Measurements from ENCODE around the gene TRAPPC8.

The TRAPPC8 gene

DNA sequence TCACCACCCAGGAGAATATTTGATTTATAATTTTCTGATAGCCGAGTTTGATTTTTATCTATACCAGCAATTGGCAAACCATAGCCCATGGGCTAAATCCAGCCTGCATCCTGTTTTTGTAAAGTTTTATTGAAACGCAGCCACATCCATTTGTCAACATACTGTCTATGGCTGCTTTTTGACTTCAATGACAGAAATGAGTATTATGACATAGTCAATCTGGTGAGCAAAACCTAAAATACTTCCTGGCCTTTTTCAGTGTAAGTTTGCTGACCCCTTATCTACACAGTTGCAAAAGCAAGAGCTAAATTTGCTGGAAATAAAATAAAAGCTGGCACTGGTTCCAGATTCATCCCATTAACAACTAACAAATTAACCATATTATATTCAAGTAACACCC, 102.4 kb downstream of the TRAPPC8 start:
- H2BK15ac ChIP-seq (ENCODE audit: low read depth, poor library complexity, severe bottlenecking) = no peak overlapping the region
- no peak overlapping the region for H3K4me3 ChIP-seq (ENCODE audit: insufficient read depth in 1 of 2, low read depth in 1 of 2, low read length in 2 of 2)
- H3K9me3 ChIP-seq (ENCODE audit: control insufficient read depth, low read length) = no peaks in the 10 kb centered on the region
- no peak overlapping the region for H3K4ac ChIP-seq (ENCODE audit: low read depth in 1 of 2, low read length in 2 of 2)
- no peak for DNase-seq
- peaks cover 11 to 71% of the 10 kb centered on the region in 2 experiments for H3K36me3 ChIP-seq (ENCODE audit: control insufficient read depth in 1 of 2, insufficient read depth in 2 of 2, low read depth in 1 of 2, low read length in 2 of 2)
- H2BK120ac ChIP-seq (ENCODE audit: low read depth, low read length) = no peak overlapping the region
- H3K4me1 ChIP-seq (ENCODE audit: control insufficient read depth, insufficient read depth, low read depth, low read length) = no peaks in the 10 kb centered on the region
- H3K79me1 ChIP-seq (replicated peaks; ENCODE audit: low read length, poor library complexity, severe bottlenecking) = peaks cover 6% of the 10 kb centered on the region
- H3K4me2 ChIP-seq (ENCODE audit: low read length, poor library complexity, severe bottlenecking) = no peak overlapping the region
- H4K91ac ChIP-seq (ENCODE audit: low read length) = no peak overlapping the region
- no peak overlapping the region for H2BK12ac ChIP-seq (ENCODE audit: low read length in 2 of 2)
- H3K18ac ChIP-seq (ENCODE audit: low read depth in 1 of 2, low read length in 2 of 2) = no peak overlapping the region
- no peak overlapping the region for H3K27ac ChIP-seq (ENCODE audit: low read length, poor library complexity, severe bottlenecking)
- no peak overlapping the region for H2AFZ ChIP-seq (ENCODE audit: low read depth, low read length)
- H3K14ac ChIP-seq (ENCODE audit: low read length in 2 of 2) = no peak overlapping the region
- H3K23ac ChIP-seq (ENCODE audit: low read length in 2 of 2) = no peak overlapping the region
- no peaks in the 10 kb centered on the region for H3K27me3 ChIP-seq (ENCODE audit: control insufficient read depth in 1 of 2, insufficient read depth in 1 of 2, low read length in 2 of 2)
- 100% methylated on average over 2 of the region's 2 CpGs for WGBS
- no peak overlapping the region for H4K8ac ChIP-seq (ENCODE audit: low read length)
- no peak overlapping the region for H3K9ac ChIP-seq (ENCODE audit: low read length)
- no peak overlapping the region for H2BK5ac ChIP-seq (ENCODE audit: low read depth, low read length, poor library complexity, severe bottlenecking)
- H2AK5ac ChIP-seq (ENCODE audit: low read length, severe bottlenecking) = no peak overlapping the region

DNA sequence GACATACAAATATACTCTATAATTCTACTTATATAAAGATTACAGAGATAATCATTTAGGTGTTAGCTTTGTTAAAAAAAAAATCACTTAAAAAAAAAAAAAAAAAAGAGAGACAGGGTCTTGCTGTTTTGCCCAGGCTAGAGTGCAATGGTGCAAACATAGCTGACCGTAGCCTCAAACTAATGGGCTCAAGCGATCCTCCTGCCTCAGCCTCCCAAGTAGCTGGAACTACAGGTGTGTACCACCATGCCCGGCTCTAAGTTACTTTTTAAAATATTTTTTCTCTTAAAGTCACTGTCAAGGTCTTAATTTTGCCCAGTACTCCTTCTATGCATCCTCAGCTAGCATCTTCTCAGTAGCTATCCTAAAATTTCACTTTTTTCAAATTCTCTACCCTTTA, 105.0 kb downstream of the TRAPPC8 start:
- Histone ChIP-seq H3K4me3 (ENCODE audit: insufficient read depth in 1 of 2, low read depth in 1 of 2, low read length in 2 of 2) (no peak overlapping the region), H3K9ac (ENCODE audit: low read length) (no peak overlapping the region), H3K36me3 (ENCODE audit: control insufficient read depth in 1 of 2, insufficient read depth in 2 of 2, low read depth in 1 of 2, low read length in 2 of 2) (peaks cover 14 to 70% of the 10 kb centered on the region in 2 experiments), H3K4ac (ENCODE audit: low read depth in 1 of 2, low read length in 2 of 2) (no peak overlapping the region), H4K91ac (ENCODE audit: low read length) (no peak overlapping the region), H3K79me1 (replicated peaks; ENCODE audit: low read length, poor library complexity, severe bottlenecking) (peaks cover 10% of the 10 kb centered on the region), H3K18ac (ENCODE audit: low read depth in 1 of 2, low read length in 2 of 2) (no peak overlapping the region), H3K27me3 (ENCODE audit: control insufficient read depth in 1 of 2, insufficient read depth in 1 of 2, low read length in 2 of 2) (no peaks in the 10 kb centered on the region), H2AFZ (ENCODE audit: low read depth, low read length) (no peak overlapping the region), H4K8ac (ENCODE audit: low read length) (no peak overlapping the region), H3K4me2 (ENCODE audit: low read length, poor library complexity, severe bottlenecking) (no peak overlapping the region), H3K27ac (ENCODE audit: low read length, poor library complexity, severe bottlenecking) (no peak overlapping the region), H2BK12ac (ENCODE audit: low read length in 2 of 2) (no peak overlapping the region), H2BK5ac (ENCODE audit: low read depth, low read length, poor library complexity, severe bottlenecking) (no peak overlapping the region), H2BK120ac (ENCODE audit: low read depth, low read length) (no peak overlapping the region), H3K14ac (ENCODE audit: low read length in 2 of 2) (no peak overlapping the region), H3K4me1 (ENCODE audit: control insufficient read depth, insufficient read depth, low read depth, low read length) (no peaks in the 10 kb centered on the region), H3K23ac (ENCODE audit: low read length in 2 of 2) (no peak overlapping the region), H3K9me3 (ENCODE audit: control insufficient read depth, low read length) (no peaks in the 10 kb centered on the region), H2AK5ac (ENCODE audit: low read length, severe bottlenecking) (no peak overlapping the region), H2BK15ac (ENCODE audit: low read depth, poor library complexity, severe bottlenecking) (no peak overlapping the region)
- 99% methylated on average over 3 of the region's 3 CpGs for WGBS
- no peak for DNase-seq

GRCh38 chr18:31835528-31836133, 107.3 kb downstream of the TRAPPC8 start:
- no peaks in the 10 kb centered on the region for H3K27me3 ChIP-seq (ENCODE audit: control insufficient read depth in 1 of 2, insufficient read depth in 1 of 2, low read length in 2 of 2)
- no peak overlapping the region for H3K27ac ChIP-seq (ENCODE audit: low read length, poor library complexity, severe bottlenecking)
- no peak overlapping the region for H3K4ac ChIP-seq (ENCODE audit: low read depth in 1 of 2, low read length in 2 of 2)
- H2BK120ac ChIP-seq (ENCODE audit: low read depth, low read length) = no peak overlapping the region
- no peak overlapping the region for H4K91ac ChIP-seq (ENCODE audit: low read length)
- no peak overlapping the region for H4K8ac ChIP-seq (ENCODE audit: low read length)
- H2AFZ ChIP-seq (ENCODE audit: low read depth, low read length) = no peak overlapping the region
- no peak overlapping the region for H2BK15ac ChIP-seq (ENCODE audit: low read depth, poor library complexity, severe bottlenecking)
- peaks cover 6% of the 10 kb centered on the region for H3K79me1 ChIP-seq (replicated peaks; ENCODE audit: low read length, poor library complexity, severe bottlenecking)
- H3K9ac ChIP-seq (ENCODE audit: low read length) = peak overlapping the region; percentile 52
- no peak overlapping the region for H3K14ac ChIP-seq (ENCODE audit: low read length in 2 of 2)
- no peaks in the 10 kb centered on the region for H3K4me1 ChIP-seq (ENCODE audit: control insufficient read depth, insufficient read depth, low read depth, low read length)
- H3K18ac ChIP-seq (ENCODE audit: low read depth in 1 of 2, low read length in 2 of 2) = no peak overlapping the region
- H3K4me2 ChIP-seq (ENCODE audit: low read length, poor library complexity, severe bottlenecking) = no peak overlapping the region
- DNase-seq = no peak
- no peak overlapping the region for H3K4me3 ChIP-seq (ENCODE audit: insufficient read depth in 1 of 2, low read depth in 1 of 2, low read length in 2 of 2)
- no peaks in the 10 kb centered on the region for H3K9me3 ChIP-seq (ENCODE audit: control insufficient read depth, low read length)
- no peak overlapping the region for H2BK5ac ChIP-seq (ENCODE audit: low read depth, low read length, poor library complexity, severe bottlenecking)
- H2AK5ac ChIP-seq (ENCODE audit: low read length, severe bottlenecking) = no peak overlapping the region
- H3K23ac ChIP-seq (ENCODE audit: low read length in 2 of 2) = no peak overlapping the region
- peaks cover 14 to 72% of the 10 kb centered on the region in 2 experiments for H3K36me3 ChIP-seq (ENCODE audit: control insufficient read depth in 1 of 2, insufficient read depth in 2 of 2, low read depth in 1 of 2, low read length in 2 of 2)
- 100% methylated on average over 4 of the region's 4 CpGs for WGBS
- no peak overlapping the region for H2BK12ac ChIP-seq (ENCODE audit: low read length in 2 of 2)

DNA sequence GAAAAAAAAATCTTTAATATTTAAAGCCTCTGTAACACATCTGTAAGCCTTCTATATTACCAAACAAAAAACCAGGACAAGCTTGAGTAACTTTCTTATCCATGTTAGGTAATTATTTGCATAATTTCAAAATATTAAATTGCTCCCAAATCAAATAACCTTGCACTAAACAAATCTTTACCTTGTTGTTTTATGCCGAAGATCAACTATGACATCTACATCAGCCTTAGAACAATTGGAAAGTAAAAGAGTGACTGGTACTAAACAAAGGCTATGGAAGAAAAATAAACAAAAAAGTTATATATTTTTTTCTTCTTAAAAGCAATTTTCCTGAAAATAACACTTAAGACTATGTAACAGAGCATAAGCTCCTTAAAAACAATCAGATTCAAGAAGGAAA, 111.0 kb downstream of the TRAPPC8 start:
- H3K4me2 ChIP-seq (ENCODE audit: low read length, poor library complexity, severe bottlenecking) = no peak overlapping the region
- H3K79me1 ChIP-seq (replicated peaks; ENCODE audit: low read length, poor library complexity, severe bottlenecking) = peaks cover 6% of the 10 kb centered on the region
- H3K4me3 ChIP-seq (ENCODE audit: insufficient read depth in 1 of 2, low read depth in 1 of 2, low read length in 2 of 2) = no peak overlapping the region
- no peak overlapping the region for H2AK5ac ChIP-seq (ENCODE audit: low read length, severe bottlenecking)
- no peaks in the 10 kb centered on the region for H3K27me3 ChIP-seq (ENCODE audit: control insufficient read depth in 1 of 2, insufficient read depth in 1 of 2, low read length in 2 of 2)
- no CpG with 5 or more reads among the region's 1 CpG for WGBS
- H2BK5ac ChIP-seq (ENCODE audit: low read depth, low read length, poor library complexity, severe bottlenecking) = no peak overlapping the region
- no peaks in the 10 kb centered on the region for H3K9me3 ChIP-seq (ENCODE audit: control insufficient read depth, low read length)
- H2BK12ac ChIP-seq (ENCODE audit: low read length in 2 of 2) = no peak overlapping the region
- H3K27ac ChIP-seq (ENCODE audit: low read length, poor library complexity, severe bottlenecking) = no peak overlapping the region
- no peak overlapping the region for H3K9ac ChIP-seq (ENCODE audit: low read length)
- H3K23ac ChIP-seq (ENCODE audit: low read length in 2 of 2) = no peak overlapping the region
- H2BK15ac ChIP-seq (ENCODE audit: low read depth, poor library complexity, severe bottlenecking) = no peak overlapping the region
- H2BK120ac ChIP-seq (ENCODE audit: low read depth, low read length) = no peak overlapping the region
- H4K8ac ChIP-seq (ENCODE audit: low read length) = no peak overlapping the region
- no peak for DNase-seq
- H3K14ac ChIP-seq (ENCODE audit: low read length in 2 of 2) = no peak overlapping the region
- H3K18ac ChIP-seq (ENCODE audit: low read depth in 1 of 2, low read length in 2 of 2) = no peak overlapping the region
- no peaks in the 10 kb centered on the region for H3K4me1 ChIP-seq (ENCODE audit: control insufficient read depth, insufficient read depth, low read depth, low read length)
- no peak overlapping the region for H4K91ac ChIP-seq (ENCODE audit: low read length)
- no peak overlapping the region for H3K4ac ChIP-seq (ENCODE audit: low read depth in 1 of 2, low read length in 2 of 2)
- H2AFZ ChIP-seq (ENCODE audit: low read depth, low read length) = no peak overlapping the region
- peaks cover 11 to 64% of the 10 kb centered on the region in 2 experiments for H3K36me3 ChIP-seq (ENCODE audit: control insufficient read depth in 1 of 2, insufficient read depth in 2 of 2, low read depth in 1 of 2, low read length in 2 of 2)
